ENCODE measurements around the gene ARHGAP6. TPM values are rescaled to one million over a fixed set of nuclear protein-coding genes. Genes with fewer than 3 reads are reported as not detected.

ARHGAP6 gene
- total RNA-seq, 1 experiment from 2014 or later, result 0.10 TPM

DNA sequence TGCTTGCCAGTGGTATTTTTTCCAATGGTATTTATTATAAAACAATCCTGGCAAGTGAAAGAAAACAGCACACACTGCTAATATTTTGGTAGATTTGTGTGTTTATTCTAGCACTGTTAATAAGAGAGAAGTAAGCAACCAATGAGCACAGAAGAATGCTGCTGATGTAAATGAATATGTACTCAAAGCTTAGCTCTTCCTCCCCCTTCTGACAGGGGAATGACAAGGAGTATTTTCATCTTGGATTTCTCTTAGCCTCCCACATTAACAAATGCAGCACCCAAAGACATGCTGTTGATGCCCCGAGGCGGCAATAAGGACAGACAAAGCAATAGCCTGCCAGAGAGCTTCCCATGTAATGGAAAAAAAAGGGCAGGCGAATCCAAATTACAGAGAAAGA is 18.6 kb downstream of the ARHGAP6 start:
- DNase-seq (ENCODE audit: low read depth, low spot score) (no peak), ATAC-seq (no peak)
- Histone ChIP-seq H4K20me1 (ENCODE audit: insufficient read depth) (no peaks in the 10 kb centered on the region), H3K79me2 (ENCODE audit: insufficient read depth, low read length) (no peaks in the 10 kb centered on the region), H3K27me3 (ENCODE audit: insufficient read depth, low read length) (no peaks in the 10 kb centered on the region), H3K9me2 (ENCODE audit: insufficient read depth) (no peaks in the 10 kb centered on the region), H3K36me3 (ENCODE audit: control insufficient read depth in 1 of 2, insufficient read depth in 2 of 2, low read length in 2 of 2) (no peaks in the 10 kb centered on the region), H3K4me2 (ENCODE audit: low read length) (no peak overlapping the region), H3K9me3 (ENCODE audit: control insufficient read depth in 1 of 2, insufficient read depth in 1 of 2, low read depth in 1 of 2, low read length in 2 of 2) (no peaks in the 10 kb centered on the region), H3K27ac (ENCODE audit: low read depth, low read length) (no peak overlapping the region), H3K4me3 (replicated peaks in 1 of 2; ENCODE audit: low read depth in 1 of 2, low read length in 2 of 2) (no peak overlapping the region), H2AFZ (ENCODE audit: low read depth, low read length, poor library complexity, severe bottlenecking) (no peak overlapping the region), H3K9ac (ENCODE audit: low read length) (no peak overlapping the region), H3K4me1 (ENCODE audit: control insufficient read depth in 1 of 2, insufficient read depth in 2 of 2, low read length in 2 of 2) (no peaks in the 10 kb centered on the region)
- TF ChIP-seq RAD21 (IDR thresholded peaks at IDR 0.05; ENCODE audit: low read depth) (no peak), JUND (IDR thresholded peaks at IDR 0.05) (no peak), CEBPB (IDR thresholded peaks at IDR 0.05; ENCODE audit: low read depth) (no peak), ELF1 (IDR thresholded peaks at IDR 0.05; ENCODE audit: borderline replicate concordance, low read depth) (no peak), ZFX (IDR thresholded peaks at IDR 0.05) (no peak), SP1 (IDR thresholded peaks at IDR 0.05; ENCODE audit: low read depth) (no peak)
- TF ChIP-seq, protein P1, sequence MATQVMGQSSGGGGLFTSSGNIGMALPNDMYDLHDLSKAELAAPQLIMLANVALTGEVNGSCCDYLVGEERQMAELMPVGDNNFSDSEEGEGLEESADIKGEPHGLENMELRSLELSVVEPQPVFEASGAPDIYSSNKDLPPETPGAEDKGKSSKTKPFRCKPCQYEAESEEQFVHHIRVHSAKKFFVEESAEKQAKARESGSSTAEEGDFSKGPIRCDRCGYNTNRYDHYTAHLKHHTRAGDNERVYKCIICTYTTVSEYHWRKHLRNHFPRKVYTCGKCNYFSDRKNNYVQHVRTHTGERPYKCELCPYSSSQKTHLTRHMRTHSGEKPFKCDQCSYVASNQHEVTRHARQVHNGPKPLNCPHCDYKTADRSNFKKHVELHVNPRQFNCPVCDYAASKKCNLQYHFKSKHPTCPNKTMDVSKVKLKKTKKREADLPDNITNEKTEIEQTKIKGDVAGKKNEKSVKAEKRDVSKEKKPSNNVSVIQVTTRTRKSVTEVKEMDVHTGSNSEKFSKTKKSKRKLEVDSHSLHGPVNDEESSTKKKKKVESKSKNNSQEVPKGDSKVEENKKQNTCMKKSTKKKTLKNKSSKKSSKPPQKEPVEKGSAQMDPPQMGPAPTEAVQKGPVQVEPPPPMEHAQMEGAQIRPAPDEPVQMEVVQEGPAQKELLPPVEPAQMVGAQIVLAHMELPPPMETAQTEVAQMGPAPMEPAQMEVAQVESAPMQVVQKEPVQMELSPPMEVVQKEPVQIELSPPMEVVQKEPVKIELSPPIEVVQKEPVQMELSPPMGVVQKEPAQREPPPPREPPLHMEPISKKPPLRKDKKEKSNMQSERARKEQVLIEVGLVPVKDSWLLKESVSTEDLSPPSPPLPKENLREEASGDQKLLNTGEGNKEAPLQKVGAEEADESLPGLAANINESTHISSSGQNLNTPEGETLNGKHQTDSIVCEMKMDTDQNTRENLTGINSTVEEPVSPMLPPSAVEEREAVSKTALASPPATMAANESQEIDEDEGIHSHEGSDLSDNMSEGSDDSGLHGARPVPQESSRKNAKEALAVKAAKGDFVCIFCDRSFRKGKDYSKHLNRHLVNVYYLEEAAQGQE (IDR thresholded peaks at IDR 0.05; ENCODE audit: low read depth), result no peak
- no TSS peak for BruUV-seq (replicated peaks)
- POLR2A ChIA-PET, result no interaction called here
- intact Hi-C loops (cut with micrococcal nuclease), result no loop called here
- RAD21 ChIA-PET (ENCODE audit: low non-redundant PET in 1 of 2, low total read pairs in 2 of 2, uncharacterized antibody in 2 of 2, unreplicated experiment in 2 of 2), result no interaction called here
- CTCF ChIA-PET, result no interaction called here

DNA sequence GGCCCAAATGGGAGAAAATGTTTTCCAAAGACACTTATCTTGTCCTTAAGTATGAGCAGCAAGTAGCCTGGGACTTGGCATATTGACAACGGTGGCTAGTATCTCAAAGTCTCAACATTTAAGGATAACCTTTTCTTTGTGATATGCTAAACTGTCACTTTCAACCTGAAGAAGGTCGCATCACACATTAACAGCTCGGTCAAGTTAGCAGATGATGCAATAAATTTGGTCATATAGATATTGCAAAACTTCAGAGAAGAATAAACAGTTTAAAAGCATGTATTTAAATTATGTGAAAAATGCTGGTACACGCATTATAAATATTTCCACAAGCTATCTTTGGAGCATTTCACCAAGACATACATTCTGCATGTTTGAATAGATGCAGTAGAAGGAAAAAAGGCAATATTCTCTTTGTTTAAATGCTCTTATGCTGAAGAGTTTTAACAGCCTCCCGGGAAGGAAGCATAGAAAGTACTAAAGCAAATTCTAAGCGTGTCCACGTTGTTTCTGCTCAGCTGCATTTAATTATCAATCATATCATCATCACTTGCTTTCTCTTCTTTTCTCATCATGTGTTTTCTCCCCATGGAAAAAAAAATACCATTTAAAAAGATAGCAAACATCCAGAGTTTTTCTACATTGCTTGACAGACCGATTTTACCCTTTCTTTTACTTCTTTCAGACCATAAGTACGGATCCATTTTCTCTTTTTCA is 24.2 kb downstream of the ARHGAP6 start:
- H3K27me3 ChIP-seq (ENCODE audit: insufficient read depth, low read length), result no peaks in the 10 kb centered on the region
- H3K4me2 ChIP-seq (ENCODE audit: low read length), result no peak overlapping the region
- intact Hi-C loops (cut with micrococcal nuclease), result no loop called here
- no peak overlapping the region for H3K4me3 ChIP-seq (replicated peaks in 1 of 2; ENCODE audit: low read depth in 1 of 2, low read length in 2 of 2)
- no peaks in the 10 kb centered on the region for H3K36me3 ChIP-seq (ENCODE audit: control insufficient read depth in 1 of 2, insufficient read depth in 2 of 2, low read length in 2 of 2)
- BruUV-seq (replicated peaks), result no TSS peak
- POLR2A ChIA-PET, result no interaction called here
- no peak overlapping the region for H3K27ac ChIP-seq (ENCODE audit: low read depth, low read length)
- H2AFZ ChIP-seq (ENCODE audit: low read depth, low read length, poor library complexity, severe bottlenecking), result no peak overlapping the region
- H3K9me2 ChIP-seq (ENCODE audit: insufficient read depth), result no peaks in the 10 kb centered on the region
- RAD21 ChIA-PET (ENCODE audit: low non-redundant PET in 1 of 2, low total read pairs in 2 of 2, uncharacterized antibody in 2 of 2, unreplicated experiment in 2 of 2), result no interaction called here
- no peak overlapping the region for H3K9ac ChIP-seq (ENCODE audit: low read length)
- no peak for DNase-seq (ENCODE audit: low read depth, low spot score)
- no peaks in the 10 kb centered on the region for H4K20me1 ChIP-seq (ENCODE audit: insufficient read depth)
- H3K79me2 ChIP-seq (ENCODE audit: insufficient read depth, low read length), result no peaks in the 10 kb centered on the region
- ATAC-seq, result no peak
- no peaks in the 10 kb centered on the region for H3K4me1 ChIP-seq (ENCODE audit: control insufficient read depth in 1 of 2, insufficient read depth in 2 of 2, low read length in 2 of 2)
- CTCF ChIA-PET, result no interaction called here
- no peaks in the 10 kb centered on the region for H3K9me3 ChIP-seq (ENCODE audit: control insufficient read depth in 1 of 2, insufficient read depth in 1 of 2, low read depth in 1 of 2, low read length in 2 of 2)
- TF ChIP-seq, protein P2, sequence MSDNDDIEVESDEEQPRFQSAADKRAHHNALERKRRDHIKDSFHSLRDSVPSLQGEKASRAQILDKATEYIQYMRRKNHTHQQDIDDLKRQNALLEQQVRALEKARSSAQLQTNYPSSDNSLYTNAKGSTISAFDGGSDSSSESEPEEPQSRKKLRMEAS (IDR thresholded peaks at IDR 0.05), result no peak
- TF ChIP-seq EZH2phosphoT487 (IDR thresholded peaks at IDR 0.05; ENCODE audit: borderline replicate concordance) (no peak), FOSL1 (IDR thresholded peaks at IDR 0.05; ENCODE audit: low read depth) (no peak), CEBPB (IDR thresholded peaks at IDR 0.05; ENCODE audit: low read depth) (no peak), JUND (IDR thresholded peaks at IDR 0.05) (no peak), RAD21 (IDR thresholded peaks at IDR 0.05; ENCODE audit: low read depth) (no peak), ELF1 (IDR thresholded peaks at IDR 0.05; ENCODE audit: borderline replicate concordance, low read depth) (no peak), CBX3 (IDR thresholded peaks at IDR 0.05; ENCODE audit: low read depth) (no peak), SRF (IDR thresholded peaks at IDR 0.05; ENCODE audit: low read depth) (no peak), ZFX (IDR thresholded peaks at IDR 0.05) (no peak), YY1 (IDR thresholded peaks at IDR 0.05; ENCODE audit: extremely low read depth, insufficient replicate concordance, low read depth, low read length) (no peak)
- TF ChIP-seq, protein P3, sequence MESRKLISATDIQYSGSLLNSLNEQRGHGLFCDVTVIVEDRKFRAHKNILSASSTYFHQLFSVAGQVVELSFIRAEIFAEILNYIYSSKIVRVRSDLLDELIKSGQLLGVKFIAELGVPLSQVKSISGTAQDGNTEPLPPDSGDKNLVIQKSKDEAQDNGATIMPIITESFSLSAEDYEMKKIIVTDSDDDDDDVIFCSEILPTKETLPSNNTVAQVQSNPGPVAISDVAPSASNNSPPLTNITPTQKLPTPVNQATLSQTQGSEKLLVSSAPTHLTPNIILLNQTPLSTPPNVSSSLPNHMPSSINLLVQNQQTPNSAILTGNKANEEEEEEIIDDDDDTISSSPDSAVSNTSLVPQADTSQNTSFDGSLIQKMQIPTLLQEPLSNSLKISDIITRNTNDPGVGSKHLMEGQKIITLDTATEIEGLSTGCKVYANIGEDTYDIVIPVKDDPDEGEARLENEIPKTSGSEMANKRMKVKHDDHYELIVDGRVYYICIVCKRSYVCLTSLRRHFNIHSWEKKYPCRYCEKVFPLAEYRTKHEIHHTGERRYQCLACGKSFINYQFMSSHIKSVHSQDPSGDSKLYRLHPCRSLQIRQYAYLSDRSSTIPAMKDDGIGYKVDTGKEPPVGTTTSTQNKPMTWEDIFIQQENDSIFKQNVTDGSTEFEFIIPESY (IDR thresholded peaks at IDR 0.05; ENCODE audit: extremely low read depth, insufficient replicate concordance, low read length), result no peak
- TF ChIP-seq, protein P4, sequence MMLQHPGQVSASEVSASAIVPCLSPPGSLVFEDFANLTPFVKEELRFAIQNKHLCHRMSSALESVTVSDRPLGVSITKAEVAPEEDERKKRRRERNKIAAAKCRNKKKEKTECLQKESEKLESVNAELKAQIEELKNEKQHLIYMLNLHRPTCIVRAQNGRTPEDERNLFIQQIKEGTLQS (IDR thresholded peaks at IDR 0.05), result no peak

Measured in HCT116 (cell line).